ENCODE measurements around the gene PHRF1.

DNA sequence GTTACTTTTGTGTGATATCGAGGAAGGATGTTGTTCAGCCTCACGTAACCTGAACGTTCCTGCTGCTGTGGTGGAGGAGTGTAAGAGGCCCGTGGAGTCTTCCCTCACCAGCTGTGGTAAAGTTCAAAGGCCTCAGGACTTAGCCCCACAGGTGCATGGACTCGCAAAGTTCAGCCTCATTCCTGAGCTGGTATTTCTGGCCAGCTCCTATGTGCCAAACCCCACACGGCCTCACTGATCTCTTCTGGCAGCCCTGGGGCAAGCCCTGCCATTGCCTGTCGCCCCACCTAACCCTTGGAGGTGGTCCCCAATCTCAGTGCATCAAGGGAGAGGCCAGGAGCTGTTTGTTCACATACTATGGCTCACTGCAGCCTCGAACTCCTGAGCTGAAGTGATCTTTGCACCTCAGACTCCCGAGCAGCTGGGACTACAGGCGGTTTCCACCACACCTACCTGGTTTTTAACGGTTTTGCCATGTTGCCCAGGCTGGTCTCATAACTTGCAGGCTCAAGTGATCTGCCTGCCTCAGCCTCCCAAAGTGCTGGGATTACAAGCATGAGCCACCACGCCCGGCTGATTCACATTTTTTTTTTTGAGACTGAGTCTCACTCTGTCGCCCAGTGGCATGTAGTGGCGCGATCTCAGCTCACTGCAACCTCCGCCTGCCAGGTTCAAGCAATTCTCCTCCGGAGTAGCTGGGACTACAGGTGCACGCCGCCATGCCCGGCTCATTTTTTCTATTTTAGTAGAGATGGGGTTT lies 2.2 kb downstream of the PHRF1 start:
- TF ChIP-seq, protein P1, sequence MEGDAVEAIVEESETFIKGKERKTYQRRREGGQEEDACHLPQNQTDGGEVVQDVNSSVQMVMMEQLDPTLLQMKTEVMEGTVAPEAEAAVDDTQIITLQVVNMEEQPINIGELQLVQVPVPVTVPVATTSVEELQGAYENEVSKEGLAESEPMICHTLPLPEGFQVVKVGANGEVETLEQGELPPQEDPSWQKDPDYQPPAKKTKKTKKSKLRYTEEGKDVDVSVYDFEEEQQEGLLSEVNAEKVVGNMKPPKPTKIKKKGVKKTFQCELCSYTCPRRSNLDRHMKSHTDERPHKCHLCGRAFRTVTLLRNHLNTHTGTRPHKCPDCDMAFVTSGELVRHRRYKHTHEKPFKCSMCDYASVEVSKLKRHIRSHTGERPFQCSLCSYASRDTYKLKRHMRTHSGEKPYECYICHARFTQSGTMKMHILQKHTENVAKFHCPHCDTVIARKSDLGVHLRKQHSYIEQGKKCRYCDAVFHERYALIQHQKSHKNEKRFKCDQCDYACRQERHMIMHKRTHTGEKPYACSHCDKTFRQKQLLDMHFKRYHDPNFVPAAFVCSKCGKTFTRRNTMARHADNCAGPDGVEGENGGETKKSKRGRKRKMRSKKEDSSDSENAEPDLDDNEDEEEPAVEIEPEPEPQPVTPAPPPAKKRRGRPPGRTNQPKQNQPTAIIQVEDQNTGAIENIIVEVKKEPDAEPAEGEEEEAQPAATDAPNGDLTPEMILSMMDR (IDR thresholded peaks at IDR 0.05; ENCODE audit: extremely low read depth in 1 of 2, insufficient read depth in 1 of 2, low read depth in 1 of 2, low read length in 2 of 2): no peak
- no peak for TF ChIP-seq EZH2 (IDR thresholded peaks at IDR 0.05; ENCODE audit: borderline replicate concordance, low read depth, low read length, severe bottlenecking)
